ENCODE data around the gene SRBD1.
A peak's percentile ranks its signal among the peaks of the same experiment; 100 is the strongest.

The SRBD1 gene

DNA sequence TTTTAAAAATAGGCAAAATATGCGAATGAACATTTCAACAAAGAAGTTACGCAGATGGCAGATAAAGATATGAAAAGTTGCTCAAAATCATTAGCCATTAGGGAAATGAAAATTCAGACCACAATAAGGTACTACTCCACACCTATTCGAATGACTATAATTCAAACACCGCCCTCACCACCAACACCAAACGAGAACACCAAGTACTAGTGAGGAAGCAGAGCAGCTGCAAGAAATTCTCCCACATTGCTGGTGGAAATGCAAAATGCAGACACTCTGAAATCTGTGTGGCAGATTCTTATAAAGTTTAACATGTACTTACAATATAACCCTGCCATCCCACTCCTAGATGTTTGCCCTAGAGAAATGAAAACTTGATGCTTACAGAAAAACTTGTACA, 23.2 kb upstream of the SRBD1 start:
- in situ Hi-C loops (cut with HindIII; ENCODE audit: low sequenced_read_pairs): no loop called here
- H3K4me3 ChIP-seq (ENCODE audit: low read depth, low read length): no peak overlapping the region
- TF ChIP-seq, protein P1, sequence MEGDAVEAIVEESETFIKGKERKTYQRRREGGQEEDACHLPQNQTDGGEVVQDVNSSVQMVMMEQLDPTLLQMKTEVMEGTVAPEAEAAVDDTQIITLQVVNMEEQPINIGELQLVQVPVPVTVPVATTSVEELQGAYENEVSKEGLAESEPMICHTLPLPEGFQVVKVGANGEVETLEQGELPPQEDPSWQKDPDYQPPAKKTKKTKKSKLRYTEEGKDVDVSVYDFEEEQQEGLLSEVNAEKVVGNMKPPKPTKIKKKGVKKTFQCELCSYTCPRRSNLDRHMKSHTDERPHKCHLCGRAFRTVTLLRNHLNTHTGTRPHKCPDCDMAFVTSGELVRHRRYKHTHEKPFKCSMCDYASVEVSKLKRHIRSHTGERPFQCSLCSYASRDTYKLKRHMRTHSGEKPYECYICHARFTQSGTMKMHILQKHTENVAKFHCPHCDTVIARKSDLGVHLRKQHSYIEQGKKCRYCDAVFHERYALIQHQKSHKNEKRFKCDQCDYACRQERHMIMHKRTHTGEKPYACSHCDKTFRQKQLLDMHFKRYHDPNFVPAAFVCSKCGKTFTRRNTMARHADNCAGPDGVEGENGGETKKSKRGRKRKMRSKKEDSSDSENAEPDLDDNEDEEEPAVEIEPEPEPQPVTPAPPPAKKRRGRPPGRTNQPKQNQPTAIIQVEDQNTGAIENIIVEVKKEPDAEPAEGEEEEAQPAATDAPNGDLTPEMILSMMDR (IDR thresholded peaks at IDR 0.05; ENCODE audit: low read depth, low read length): no peak
- DNase-seq (ENCODE audit: low read depth, low spot score): no peak

DNA sequence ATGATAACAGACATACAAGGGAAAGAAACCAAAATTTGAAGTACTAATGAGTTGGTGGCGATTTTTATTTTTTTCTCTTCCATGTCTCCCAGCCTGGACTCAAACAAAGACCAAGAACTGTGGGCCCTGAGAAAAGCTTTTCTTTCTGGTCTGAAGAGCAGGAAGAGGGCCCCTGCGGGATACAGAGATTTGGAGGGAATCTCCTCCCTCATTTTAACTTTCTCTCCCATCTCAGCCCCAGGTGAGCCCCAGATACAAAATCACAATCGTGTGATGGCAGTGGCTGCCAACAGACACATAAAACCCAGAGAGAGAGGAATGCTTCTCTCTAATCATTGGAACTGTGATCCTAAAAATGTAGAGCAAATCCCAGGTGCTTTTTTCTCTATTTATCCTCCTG, 20.9 kb upstream of the SRBD1 start:
- TF ChIP-seq, protein P1 (IDR thresholded peaks at IDR 0.05; ENCODE audit: low read depth, low read length): no peak
- no peak for DNase-seq (ENCODE audit: low read depth, low spot score)

DNA sequence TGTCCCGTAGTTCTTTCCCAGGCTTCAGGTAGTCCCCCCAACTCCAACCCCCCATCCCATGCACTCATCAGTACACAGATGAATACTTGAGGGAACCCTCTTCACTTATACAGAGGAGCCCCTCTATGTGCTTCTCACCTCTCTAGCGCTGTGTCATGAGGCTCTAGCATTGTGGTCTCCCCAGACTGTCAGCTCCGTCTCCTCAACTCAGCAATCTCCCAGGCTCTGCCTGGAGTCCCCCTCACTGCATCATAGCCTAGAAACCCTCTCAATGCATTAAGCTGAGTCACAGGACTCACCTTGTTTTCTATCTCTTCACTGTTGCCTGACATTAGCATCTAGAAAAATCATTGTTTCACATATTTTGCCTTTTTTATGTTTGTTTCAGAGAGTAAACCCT, 20.3 kb upstream of the SRBD1 start:
- H3K4me3 ChIP-seq (ENCODE audit: low read depth, low read length): no peak overlapping the region
- no peak for DNase-seq (ENCODE audit: low read depth, low spot score)
- TF ChIP-seq, protein P1 (IDR thresholded peaks at IDR 0.05; ENCODE audit: low read depth, low read length): no peak
- in situ Hi-C loops (cut with HindIII; ENCODE audit: low sequenced_read_pairs): no loop called here

More for the DNA sequence above, 20.9 kb upstream of the SRBD1 start:
- no peak overlapping the region for H3K4me3 ChIP-seq (ENCODE audit: low read depth, low read length)
- in situ Hi-C loops (cut with HindIII; ENCODE audit: low sequenced_read_pairs): no loop called here

DNA sequence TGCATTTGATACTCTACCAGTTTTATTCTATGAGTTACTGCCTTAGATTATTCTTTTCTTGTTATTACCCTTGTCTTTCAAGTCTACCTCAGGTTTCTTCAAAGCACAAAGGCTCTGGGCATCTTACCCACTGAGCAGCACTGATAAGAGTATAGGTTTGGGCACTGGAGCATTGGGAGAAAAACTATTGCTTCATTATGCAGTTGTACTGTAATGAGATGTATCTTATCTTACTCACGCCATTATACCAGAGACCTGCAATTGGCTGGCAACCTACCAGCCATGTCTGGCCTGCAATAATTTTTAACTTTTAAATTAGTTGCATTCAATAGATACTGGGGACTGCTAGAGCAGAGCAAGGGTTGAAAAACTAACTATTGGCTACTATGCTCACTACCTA, 18.9 kb upstream of the SRBD1 start:
- H3K4me3 ChIP-seq (ENCODE audit: low read depth, low read length): no peak overlapping the region
- in situ Hi-C loops (cut with HindIII; ENCODE audit: low sequenced_read_pairs): no loop called here
- TF ChIP-seq, protein P1 (IDR thresholded peaks at IDR 0.05; ENCODE audit: low read depth, low read length): no peak
- DNase-seq (ENCODE audit: low read depth, low spot score): no peak

DNA sequence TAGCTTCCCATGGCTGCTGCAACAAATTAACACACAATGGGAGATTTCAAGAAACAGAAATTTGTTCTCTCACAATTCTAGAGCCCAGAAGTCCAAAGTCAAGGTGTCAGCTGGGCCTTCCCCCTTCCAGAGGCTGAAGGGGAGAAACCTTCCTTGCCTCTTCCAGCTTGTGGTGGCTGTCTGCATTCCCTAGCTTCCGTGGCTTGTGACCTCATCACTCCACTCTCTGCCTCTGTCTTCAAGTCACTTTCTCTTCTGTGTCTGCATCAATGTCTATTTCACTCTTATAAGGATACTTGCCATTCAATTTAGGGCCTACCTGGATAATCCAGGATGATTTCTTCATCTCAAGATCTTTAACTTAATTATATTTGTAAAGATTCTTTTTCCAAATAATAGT, 16.8 kb upstream of the SRBD1 start:
- peak; percentile 47 for DNase-seq (ENCODE audit: low read depth, low spot score)
- H3K4me3 ChIP-seq (ENCODE audit: low read depth, low read length): no peak overlapping the region
- in situ Hi-C loops (cut with HindIII; ENCODE audit: low sequenced_read_pairs): no loop called here
- TF ChIP-seq, protein P1 (IDR thresholded peaks at IDR 0.05; ENCODE audit: low read depth, low read length): no peak

DNA sequence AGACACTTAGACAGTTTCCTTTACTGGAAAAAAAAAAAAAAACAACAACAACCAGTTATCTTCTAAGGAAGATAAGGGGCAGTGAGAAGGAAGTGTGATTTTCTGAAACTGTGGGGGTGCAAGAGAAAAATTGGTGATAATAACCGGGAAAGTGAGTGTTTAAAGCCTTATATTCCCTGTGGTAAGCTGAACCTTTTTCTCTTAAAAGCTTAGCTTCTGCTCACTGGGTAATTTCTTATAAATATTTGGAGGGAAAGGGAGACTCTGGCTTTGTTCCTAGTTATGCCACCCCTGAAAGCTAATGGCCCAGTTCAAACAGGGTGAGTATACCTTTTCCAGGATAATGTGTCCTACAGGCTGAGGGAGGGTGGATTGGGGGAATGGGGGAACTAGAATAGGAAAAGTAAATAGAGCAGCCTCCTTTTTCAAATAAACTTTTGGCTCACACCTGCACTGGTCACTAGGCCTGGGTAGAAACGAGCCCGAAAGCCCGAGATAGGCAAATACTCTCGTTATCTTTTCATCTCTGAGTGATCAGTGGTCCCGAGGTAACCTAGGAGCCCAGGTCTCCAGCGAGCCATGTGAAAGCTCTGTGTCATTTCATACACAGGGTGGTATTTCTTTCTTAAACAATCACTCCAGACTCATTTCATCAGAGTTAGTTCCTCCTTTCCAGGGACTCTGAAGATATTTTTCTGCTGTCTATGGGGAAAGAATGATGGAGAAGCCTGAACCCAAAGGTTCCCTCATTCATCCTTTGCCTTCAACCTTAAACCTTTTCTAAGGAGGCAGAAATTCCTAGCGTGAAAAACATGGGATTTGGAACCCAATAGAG, 15.5 kb upstream of the SRBD1 start:
- DNase-seq (ENCODE audit: low read depth, low spot score): no peak
- H3K4me3 ChIP-seq (ENCODE audit: low read depth, low read length): no peak overlapping the region
- in situ Hi-C loops (cut with HindIII; ENCODE audit: low sequenced_read_pairs): no loop called here
- TF ChIP-seq, protein P1 (IDR thresholded peaks at IDR 0.05; ENCODE audit: low read depth, low read length): no peak
